Astrocyte (in vitro differentiated cells and primary cell): ENCODE results near the gene NKAIN2.

Experiments used
- EZH2 ChIP-seq: IDR thresholded peaks from 2 replicates; pipeline ENCODE4 v1.6.1; 2012; ENCODE audit warnings: mild to moderate bottlenecking, low read length, inconsistent platforms; ENCODE audit not compliant: insufficient read depth
- TF ChIP-seq, protein P1 (sequence below): IDR thresholded peaks from 2 replicates; pipeline ENCODE4 v1.5.1; 2011; ENCODE audit warnings: low read depth, mild to moderate bottlenecking, inconsistent platforms, low read length, moderate library complexity; ENCODE audit not compliant: insufficient read depth

DNA sequence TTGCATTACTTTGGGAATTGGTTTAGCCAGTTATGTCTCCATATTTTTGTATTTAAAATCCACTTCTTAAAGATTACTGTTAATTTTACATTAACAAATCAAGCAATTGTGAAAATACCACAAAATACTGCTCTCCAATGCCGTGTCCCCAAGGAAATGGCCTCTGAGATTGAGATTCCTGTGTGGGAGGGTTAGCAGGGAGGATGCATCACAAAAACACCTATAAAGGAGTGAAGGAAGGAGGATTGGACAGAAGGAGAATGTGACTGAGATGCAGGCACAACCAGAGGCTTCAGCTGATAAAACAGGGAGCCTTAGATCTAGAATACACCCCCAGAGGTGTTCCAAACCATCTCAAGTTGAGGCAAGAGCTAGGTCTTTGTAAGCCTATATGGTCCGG, 34.2 kb upstream of the NKAIN2 start:
- no peak for TF ChIP-seq EZH2
- TF ChIP-seq, protein P1, sequence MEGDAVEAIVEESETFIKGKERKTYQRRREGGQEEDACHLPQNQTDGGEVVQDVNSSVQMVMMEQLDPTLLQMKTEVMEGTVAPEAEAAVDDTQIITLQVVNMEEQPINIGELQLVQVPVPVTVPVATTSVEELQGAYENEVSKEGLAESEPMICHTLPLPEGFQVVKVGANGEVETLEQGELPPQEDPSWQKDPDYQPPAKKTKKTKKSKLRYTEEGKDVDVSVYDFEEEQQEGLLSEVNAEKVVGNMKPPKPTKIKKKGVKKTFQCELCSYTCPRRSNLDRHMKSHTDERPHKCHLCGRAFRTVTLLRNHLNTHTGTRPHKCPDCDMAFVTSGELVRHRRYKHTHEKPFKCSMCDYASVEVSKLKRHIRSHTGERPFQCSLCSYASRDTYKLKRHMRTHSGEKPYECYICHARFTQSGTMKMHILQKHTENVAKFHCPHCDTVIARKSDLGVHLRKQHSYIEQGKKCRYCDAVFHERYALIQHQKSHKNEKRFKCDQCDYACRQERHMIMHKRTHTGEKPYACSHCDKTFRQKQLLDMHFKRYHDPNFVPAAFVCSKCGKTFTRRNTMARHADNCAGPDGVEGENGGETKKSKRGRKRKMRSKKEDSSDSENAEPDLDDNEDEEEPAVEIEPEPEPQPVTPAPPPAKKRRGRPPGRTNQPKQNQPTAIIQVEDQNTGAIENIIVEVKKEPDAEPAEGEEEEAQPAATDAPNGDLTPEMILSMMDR, result no peak
